Measurements from ENCODE around the gene PTGFRN.

DNA sequence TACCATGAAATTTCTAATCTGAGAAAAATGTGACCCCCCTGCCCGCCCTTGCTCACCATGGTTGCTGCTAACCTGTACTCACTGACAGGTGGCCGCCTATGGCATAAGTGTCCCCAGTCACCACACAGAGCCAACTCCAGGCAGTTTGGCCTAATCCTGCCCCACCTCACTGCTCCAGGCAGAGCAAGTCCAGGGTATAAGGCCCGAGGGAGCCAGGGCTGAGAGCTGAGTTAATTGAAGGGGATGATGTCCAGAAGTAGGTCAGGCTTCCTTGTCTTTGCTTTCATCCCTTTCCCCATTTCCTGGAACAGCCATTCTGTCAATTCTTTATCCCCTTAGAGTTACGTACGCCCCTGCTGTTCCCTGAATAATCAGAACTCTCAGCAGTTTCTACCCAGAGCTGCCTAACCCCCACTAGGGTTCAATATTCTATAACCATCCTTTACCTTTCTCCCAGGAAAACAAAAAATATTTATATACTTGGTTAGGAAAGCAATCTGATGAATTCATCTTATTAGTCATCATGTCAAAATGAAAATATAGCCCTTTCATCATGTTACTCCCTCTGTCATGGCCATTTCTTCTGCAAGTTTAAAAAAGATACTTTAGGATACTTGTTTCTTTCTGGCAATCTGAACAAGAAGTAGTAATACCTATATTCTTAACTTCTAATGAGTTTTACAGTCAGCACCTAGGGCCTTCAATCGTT is 62.4 kb downstream of the PTGFRN start:
- TF ChIP-seq FOXJ3 (CRISPR knock-in tag; IDR thresholded peaks at IDR 0.05; ENCODE audit: borderline replicate concordance), result no peak
- TF ChIP-seq, protein P1, sequence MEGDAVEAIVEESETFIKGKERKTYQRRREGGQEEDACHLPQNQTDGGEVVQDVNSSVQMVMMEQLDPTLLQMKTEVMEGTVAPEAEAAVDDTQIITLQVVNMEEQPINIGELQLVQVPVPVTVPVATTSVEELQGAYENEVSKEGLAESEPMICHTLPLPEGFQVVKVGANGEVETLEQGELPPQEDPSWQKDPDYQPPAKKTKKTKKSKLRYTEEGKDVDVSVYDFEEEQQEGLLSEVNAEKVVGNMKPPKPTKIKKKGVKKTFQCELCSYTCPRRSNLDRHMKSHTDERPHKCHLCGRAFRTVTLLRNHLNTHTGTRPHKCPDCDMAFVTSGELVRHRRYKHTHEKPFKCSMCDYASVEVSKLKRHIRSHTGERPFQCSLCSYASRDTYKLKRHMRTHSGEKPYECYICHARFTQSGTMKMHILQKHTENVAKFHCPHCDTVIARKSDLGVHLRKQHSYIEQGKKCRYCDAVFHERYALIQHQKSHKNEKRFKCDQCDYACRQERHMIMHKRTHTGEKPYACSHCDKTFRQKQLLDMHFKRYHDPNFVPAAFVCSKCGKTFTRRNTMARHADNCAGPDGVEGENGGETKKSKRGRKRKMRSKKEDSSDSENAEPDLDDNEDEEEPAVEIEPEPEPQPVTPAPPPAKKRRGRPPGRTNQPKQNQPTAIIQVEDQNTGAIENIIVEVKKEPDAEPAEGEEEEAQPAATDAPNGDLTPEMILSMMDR (IDR thresholded peaks at IDR 0.05), result no peak
- TF ChIP-seq SMAD4 (CRISPR knock-in tag; IDR thresholded peaks at IDR 0.05), result no peak
- TF ChIP-seq ESRRA (CRISPR knock-in tag; IDR thresholded peaks at IDR 0.05; ENCODE audit: borderline replicate concordance), result no peak
- TF ChIP-seq JUN (CRISPR knock-in tag; IDR thresholded peaks at IDR 0.05), result no peak
- TF ChIP-seq CBFB (CRISPR knock-in tag; IDR thresholded peaks at IDR 0.05; ENCODE audit: low read depth), result no peak
- TF ChIP-seq, protein P2, sequence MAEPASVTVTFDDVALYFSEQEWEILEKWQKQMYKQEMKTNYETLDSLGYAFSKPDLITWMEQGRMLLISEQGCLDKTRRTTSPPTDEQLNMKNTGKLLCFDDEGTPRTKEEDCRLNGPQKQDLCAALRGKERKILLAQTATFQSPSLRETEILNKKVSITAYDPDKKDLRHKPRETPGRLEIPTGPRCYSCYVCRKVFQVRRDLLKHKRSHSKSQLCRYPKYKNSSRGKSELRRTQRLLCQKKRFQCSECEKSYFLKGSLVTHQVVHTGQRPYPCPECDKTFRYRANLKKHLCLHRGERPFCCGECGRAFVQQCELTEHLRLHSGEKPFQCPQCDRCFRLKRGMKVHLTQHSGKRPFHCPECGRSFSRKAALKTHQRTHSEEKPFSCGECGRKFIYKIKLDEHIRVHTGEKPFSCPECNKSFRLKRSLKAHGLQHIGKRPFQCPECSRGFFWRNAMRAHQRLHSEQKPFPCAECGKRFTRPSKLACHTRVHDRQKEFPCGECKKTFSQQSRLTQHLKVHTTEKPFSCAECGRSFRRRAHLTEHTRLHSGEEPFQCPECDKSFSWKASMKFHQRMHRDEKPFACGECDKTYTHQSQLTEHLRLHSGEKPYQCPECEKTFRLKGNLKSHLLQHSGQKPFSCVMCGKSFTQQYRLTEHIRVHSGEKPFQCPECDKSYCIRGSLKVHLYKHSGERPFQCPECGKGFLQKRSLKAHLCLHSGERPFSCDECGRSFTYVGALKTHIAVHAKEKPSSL (CRISPR knock-in tag; conservative IDR thresholded peaks at IDR 0.05), result no peak
- TF ChIP-seq SP1 (CRISPR knock-in tag; conservative IDR thresholded peaks at IDR 0.05), result no peak
- TF ChIP-seq, protein P3, sequence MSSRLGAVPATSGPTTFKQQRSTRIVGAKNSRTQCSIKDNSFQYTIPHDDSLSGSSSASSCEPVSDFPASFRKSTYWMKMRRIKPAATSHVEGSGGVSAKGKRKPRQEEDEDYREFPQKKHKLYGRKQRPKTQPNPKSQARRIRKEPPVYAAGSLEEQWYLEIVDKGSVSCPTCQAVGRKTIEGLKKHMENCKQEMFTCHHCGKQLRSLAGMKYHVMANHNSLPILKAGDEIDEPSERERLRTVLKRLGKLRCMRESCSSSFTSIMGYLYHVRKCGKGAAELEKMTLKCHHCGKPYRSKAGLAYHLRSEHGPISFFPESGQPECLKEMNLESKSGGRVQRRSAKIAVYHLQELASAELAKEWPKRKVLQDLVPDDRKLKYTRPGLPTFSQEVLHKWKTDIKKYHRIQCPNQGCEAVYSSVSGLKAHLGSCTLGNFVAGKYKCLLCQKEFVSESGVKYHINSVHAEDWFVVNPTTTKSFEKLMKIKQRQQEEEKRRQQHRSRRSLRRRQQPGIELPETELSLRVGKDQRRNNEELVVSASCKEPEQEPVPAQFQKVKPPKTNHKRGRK (CRISPR knock-in tag; IDR thresholded peaks at IDR 0.05; ENCODE audit: borderline replicate concordance), result no peak
- TF ChIP-seq, protein P4, sequence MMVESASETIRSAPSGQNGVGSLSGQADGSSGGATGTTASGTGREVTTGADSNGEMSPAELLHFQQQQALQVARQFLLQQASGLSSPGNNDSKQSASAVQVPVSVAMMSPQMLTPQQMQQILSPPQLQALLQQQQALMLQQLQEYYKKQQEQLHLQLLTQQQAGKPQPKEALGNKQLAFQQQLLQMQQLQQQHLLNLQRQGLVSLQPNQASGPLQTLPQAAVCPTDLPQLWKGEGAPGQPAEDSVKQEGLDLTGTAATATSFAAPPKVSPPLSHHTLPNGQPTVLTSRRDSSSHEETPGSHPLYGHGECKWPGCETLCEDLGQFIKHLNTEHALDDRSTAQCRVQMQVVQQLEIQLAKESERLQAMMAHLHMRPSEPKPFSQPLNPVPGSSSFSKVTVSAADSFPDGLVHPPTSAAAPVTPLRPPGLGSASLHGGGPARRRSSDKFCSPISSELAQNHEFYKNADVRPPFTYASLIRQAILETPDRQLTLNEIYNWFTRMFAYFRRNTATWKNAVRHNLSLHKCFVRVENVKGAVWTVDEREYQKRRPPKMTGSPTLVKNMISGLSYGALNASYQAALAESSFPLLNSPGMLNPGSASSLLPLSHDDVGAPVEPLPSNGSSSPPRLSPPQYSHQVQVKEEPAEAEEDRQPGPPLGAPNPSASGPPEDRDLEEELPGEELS (CRISPR knock-in tag; IDR thresholded peaks at IDR 0.05), result no peak
- TF ChIP-seq CREM (CRISPR knock-in tag; IDR thresholded peaks at IDR 0.05), result no peak
- TF ChIP-seq, protein P5, sequence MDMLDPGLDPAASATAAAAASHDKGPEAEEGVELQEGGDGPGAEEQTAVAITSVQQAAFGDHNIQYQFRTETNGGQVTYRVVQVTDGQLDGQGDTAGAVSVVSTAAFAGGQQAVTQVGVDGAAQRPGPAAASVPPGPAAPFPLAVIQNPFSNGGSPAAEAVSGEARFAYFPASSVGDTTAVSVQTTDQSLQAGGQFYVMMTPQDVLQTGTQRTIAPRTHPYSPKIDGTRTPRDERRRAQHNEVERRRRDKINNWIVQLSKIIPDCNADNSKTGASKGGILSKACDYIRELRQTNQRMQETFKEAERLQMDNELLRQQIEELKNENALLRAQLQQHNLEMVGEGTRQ (CRISPR knock-in tag; IDR thresholded peaks at IDR 0.05), result no peak
- TF ChIP-seq, protein P6, sequence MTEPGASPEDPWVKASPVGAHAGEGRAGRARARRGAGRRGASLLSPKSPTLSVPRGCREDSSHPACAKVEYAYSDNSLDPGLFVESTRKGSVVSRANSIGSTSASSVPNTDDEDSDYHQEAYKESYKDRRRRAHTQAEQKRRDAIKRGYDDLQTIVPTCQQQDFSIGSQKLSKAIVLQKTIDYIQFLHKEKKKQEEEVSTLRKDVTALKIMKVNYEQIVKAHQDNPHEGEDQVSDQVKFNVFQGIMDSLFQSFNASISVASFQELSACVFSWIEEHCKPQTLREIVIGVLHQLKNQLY (CRISPR knock-in tag; IDR thresholded peaks at IDR 0.05), result no peak
- TF ChIP-seq, protein P7, sequence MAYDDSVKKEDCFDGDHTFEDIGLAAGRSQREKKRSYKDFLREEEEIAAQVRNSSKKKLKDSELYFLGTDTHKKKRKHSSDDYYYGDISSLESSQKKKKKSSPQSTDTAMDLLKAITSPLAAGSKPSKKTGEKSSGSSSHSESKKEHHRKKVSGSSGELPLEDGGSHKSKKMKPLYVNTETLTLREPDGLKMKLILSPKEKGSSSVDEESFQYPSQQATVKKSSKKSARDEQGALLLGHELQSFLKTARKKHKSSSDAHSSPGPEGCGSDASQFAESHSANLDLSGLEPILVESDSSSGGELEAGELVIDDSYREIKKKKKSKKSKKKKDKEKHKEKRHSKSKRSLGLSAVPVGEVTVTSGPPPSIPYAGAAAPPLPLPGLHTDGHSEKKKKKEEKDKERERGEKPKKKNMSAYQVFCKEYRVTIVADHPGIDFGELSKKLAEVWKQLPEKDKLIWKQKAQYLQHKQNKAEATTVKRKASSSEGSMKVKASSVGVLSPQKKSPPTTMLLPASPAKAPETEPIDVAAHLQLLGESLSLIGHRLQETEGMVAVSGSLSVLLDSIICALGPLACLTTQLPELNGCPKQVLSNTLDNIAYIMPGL (CRISPR knock-in tag; IDR thresholded peaks at IDR 0.05), result no peak

All from WTC11 (cell line).